Left ventricle myocardium inferior (tissue), 1 donor: ENCODE results near the gene OR4C6. TPM values are rescaled to one million over a fixed set of nuclear protein-coding genes. Genes with fewer than 3 reads are reported as not detected.
A peak's percentile ranks its signal among the peaks of the same experiment; 100 is the strongest.

Experiments
- DNase-seq: peaks from one replicate; pipeline ENCODE4 v3.0.0-alpha.2; 2020
- H3K27ac ChIP-seq: fragments of 200-600 bp; replicated peaks from 2 replicates; pipeline ENCODE4 v1.8.0; 2021
- H3K27me3 ChIP-seq: fragments of 200-600 bp; 2 replicates; pipeline ENCODE4 v1.8.0; 2021; ENCODE audit warnings: low read depth
- H3K36me3 ChIP-seq: fragments of 200-600 bp; 2 replicates; pipeline ENCODE4 v1.8.0; 2021
- H3K4me1 ChIP-seq: fragments of 200-600 bp; 2 replicates; pipeline ENCODE4 v1.8.0; 2021
- H3K4me3 ChIP-seq: fragments of 200-600 bp; 2 replicates; pipeline ENCODE4 v1.8.0; 2021; ENCODE audit warnings: mild to moderate bottlenecking, moderate library complexity
- H3K9me3 ChIP-seq: fragments of 200-600 bp; replicated peaks from 2 replicates; pipeline ENCODE4 v1.8.0; 2021
- CTCF ChIP-seq: fragments of 200-600 bp; IDR thresholded peaks from 2 replicates; pipeline ENCODE4 v1.8.0; 2021; ENCODE audit warnings: antibody characterized with exemption, mild to moderate bottlenecking, borderline replicate concordance
- intact Hi-C: fragments of 100-400 bp; cut with micrococcal nuclease; formaldehyde crosslinking; loops from one replicate; pipeline ENCODE4 v1.11.0; 2022
- total RNA-seq: library from RNA; stranded (reverse); fragmentation: NEBNext Ultra II Directional; extraction: Animal tissue kit (Norgen Biotek cat#: 25700); gene quantifications from one replicate; pipeline ENCODE4 v1.2.1, GENCODE V29; 2021
- donor health status: DM: no; HTN: yes; CAD: no; lungs with severe emphysema.

Gene OR4C6
- total RNA-seq, 1 donor from 2014 or later = not detected

DNA sequence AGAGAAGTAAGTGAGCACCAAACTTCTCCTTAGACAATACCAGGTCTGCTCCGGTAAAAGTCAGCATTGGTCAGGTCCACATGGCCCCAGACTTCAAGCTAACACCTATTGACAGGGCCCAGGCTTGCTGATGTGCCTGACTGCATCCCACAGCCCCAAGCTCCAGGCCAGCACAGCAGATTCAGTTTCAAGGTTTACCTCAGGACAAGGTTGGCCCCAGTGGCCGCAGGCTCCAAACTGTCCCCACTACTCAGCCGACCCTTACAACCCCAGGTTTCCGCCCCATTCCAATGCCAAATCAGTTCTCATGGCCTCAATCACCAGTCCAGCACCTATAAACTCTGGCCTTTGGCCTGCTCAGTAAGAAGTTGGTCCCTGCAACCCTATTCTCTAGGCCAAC is 39.4 kb downstream of the OR4C6 start:
- no peak overlapping the region for H3K27ac ChIP-seq
- TF ChIP-seq CTCF = no peak
- H3K27me3 ChIP-seq = no peaks in the 10 kb centered on the region
- H3K4me3 ChIP-seq = no peak overlapping the region
- H3K4me1 ChIP-seq = no peaks in the 10 kb centered on the region
- intact Hi-C loops = no loop called here
- no peaks in the 10 kb centered on the region for H3K36me3 ChIP-seq
- peaks cover 44% of the 10 kb centered on the region for H3K9me3 ChIP-seq
- no peak for DNase-seq

GRCh38 chr11:55707029-55707428 is 45.0 kb downstream of the OR4C6 start:
- peak; percentile 60 for TF ChIP-seq CTCF
- DNase-seq = no peak
- Histone ChIP-seq H3K36me3 (no peaks in the 10 kb centered on the region), H3K4me1 (no peaks in the 10 kb centered on the region), H3K27ac (no peak overlapping the region), H3K4me3 (no peak overlapping the region), H3K9me3 (peaks cover 31% of the 10 kb centered on the region), H3K27me3 (no peaks in the 10 kb centered on the region)
- intact Hi-C loops = no loop called here

DNA sequence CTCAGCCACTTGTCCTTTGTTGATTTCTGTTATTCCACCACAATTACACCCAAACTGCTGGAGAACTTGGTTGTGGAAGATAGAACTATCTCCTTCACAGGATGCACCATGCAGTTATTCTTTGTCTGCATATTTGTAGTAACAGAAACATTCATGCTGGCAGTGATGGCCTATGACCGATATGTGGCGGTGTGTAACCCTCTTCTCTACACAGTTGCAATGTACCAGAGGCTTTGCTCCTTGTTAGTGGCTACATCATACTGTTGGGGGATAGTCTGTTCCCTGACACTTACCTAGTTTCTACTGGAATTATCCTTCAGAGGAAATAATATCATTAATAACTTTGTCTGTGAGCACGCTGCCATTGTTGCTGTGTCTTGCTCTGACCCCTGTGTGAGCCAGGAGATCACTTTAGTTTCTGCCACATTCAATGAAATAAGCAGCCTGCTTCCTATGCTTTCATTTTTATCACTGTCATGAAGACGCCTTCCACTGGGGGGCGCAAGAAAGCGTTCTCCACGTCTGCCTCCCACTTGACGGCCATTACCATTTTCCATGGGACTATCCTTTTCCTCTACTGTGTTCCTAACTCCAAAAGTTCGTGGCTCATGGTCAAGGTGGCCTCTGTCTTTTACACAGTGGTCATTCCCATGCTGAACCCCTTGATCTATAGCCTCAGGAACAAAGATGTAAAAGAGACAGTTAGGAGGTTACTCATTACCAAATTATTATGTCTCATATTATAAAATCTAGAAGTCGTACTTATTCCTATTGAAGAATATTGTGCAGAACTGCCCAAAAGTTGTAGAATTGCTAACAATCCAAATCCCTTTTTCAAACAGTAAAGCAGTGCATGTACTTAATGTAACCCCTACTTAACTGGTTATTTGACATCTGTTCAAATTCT is 53.2 kb downstream of the OR4C6 start:
- Histone ChIP-seq H3K27ac (no peak overlapping the region), H3K36me3 (no peaks in the 10 kb centered on the region), H3K9me3 (peaks cover 12% of the 10 kb centered on the region), H3K4me1 (no peaks in the 10 kb centered on the region), H3K4me3 (no peak overlapping the region), H3K27me3 (no peaks in the 10 kb centered on the region)
- intact Hi-C loops = no loop called here
- no peak for TF ChIP-seq CTCF
- DNase-seq = no peak

Other genes starting within 250 kb of the OR4C6 start
- not detected for gene OR4C15, start 107.7 kb upstream of the OR4C6 start, total RNA-seq
- not detected for gene OR4C16, start 90.1 kb upstream of the OR4C6 start, total RNA-seq
- gene OR4C11, start 54.6 kb upstream of the OR4C6 start, total RNA-seq = not detected
- not detected for gene OR4P4, start 27.1 kb upstream of the OR4C6 start, total RNA-seq
- gene OR4S2, start 13.9 kb upstream of the OR4C6 start, total RNA-seq = not detected
- not detected for gene OR5D13, start 111.2 kb downstream of the OR4C6 start, total RNA-seq
- not detected for gene OR5D14, start 133.4 kb downstream of the OR4C6 start, total RNA-seq
- gene OR5L1, start 149.2 kb downstream of the OR4C6 start, total RNA-seq = not detected
- not detected for gene OR5D18, start 157.4 kb downstream of the OR4C6 start, total RNA-seq
- not detected for gene OR5L2, start 165.0 kb downstream of the OR4C6 start, total RNA-seq
- not detected for gene OR5D16, start 176.6 kb downstream of the OR4C6 start, total RNA-seq
- not detected for gene TRIM51, start 221.1 kb downstream of the OR4C6 start, total RNA-seq